ENCODE results near the gene PHKA1. TPM values are rescaled to one million over a fixed set of nuclear protein-coding genes. Genes with fewer than 3 reads are reported as not detected.
A peak's percentile ranks its signal among the peaks of the same experiment; 100 is the strongest.
"Not testable (repeated sequence)": the region's sequence is repeated elsewhere in the genome, so short reads cannot be mapped to it uniquely, and the experiment has no call there.

Gene PHKA1
- total and polyA plus RNA-seq, 7 donors, result 14.7 to 112 (median 54.4) TPM

- no peaks in the 10 kb centered on the region for H3K4me1 ChIP-seq
- ATAC-seq (no peak), DNase-seq (no peak)
- no peaks in the 10 kb centered on the region for H3K9me3 ChIP-seq
- peaks cover 0 to 10% (median 0%) of the 10 kb centered on the region in 3 donors for H3K27me3 ChIP-seq (ENCODE audit: insufficient read depth in 3 of 3, low read length in 2 of 3)
- intact Hi-C loops (cut with DNase I), result no loop called here
- 53 to 78% (median 77%) methylated on average over 2 of the region's 2 CpGs for WGBS, 3 donors
- peaks cover 0 to 17% of the 10 kb centered on the region in 2 donors for H3K36me3 ChIP-seq (ENCODE audit: insufficient read depth in 1 of 2, low read depth in 1 of 2)
- H3K4me3 ChIP-seq, result no peak overlapping the region
- TF ChIP-seq CTCF (IDR thresholded peaks at IDR 0.05), result peak; percentile 16
- H3K27ac ChIP-seq, result no peak overlapping the region
Observed at GRCh38 chrX:72609313-72609712, 104.8 kb downstream of the PHKA1 start.

- H3K27me3 ChIP-seq (ENCODE audit: insufficient read depth in 3 of 3, low read length in 2 of 3), result peaks cover 0 to 5% (median 0%) of the 10 kb centered on the region in 3 donors
- peak; percentile 56 to 80 (median 62) for ATAC-seq
- no peaks in the 10 kb centered on the region for H3K9me3 ChIP-seq
- peak overlapping the region; percentile 0 for H3K27ac ChIP-seq
- H3K36me3 ChIP-seq (ENCODE audit: insufficient read depth in 1 of 2, low read depth in 1 of 2), result peaks cover 0 to 41% of the 10 kb centered on the region in 2 donors
- no peak for TF ChIP-seq CTCF (IDR thresholded peaks at IDR 0.05)
- no peaks in the 10 kb centered on the region for H3K4me1 ChIP-seq
- DNase-seq, result no peak
- 44 to 75% (median 68%) methylated on average over 3 of the region's 3 CpGs for WGBS, 3 donors
- no peak overlapping the region for H3K4me3 ChIP-seq
- intact Hi-C loops (cut with DNase I), result no loop called here
Observed at GRCh38 chrX:72604705-72605104, 109.4 kb downstream of the PHKA1 start.

- H3K27me3 ChIP-seq (ENCODE audit: insufficient read depth in 3 of 3, low read length in 2 of 3), result peaks cover 0 to under 1% (median 0%) of the 10 kb centered on the region in 3 donors
- no peak for ATAC-seq
- H3K4me1 ChIP-seq, result no peaks in the 10 kb centered on the region
- no peaks in the 10 kb centered on the region for H3K9me3 ChIP-seq
- H3K27ac ChIP-seq, result peak overlapping the region; percentile 0
- peaks cover 0 to 37% of the 10 kb centered on the region in 2 donors for H3K36me3 ChIP-seq (ENCODE audit: insufficient read depth in 1 of 2, low read depth in 1 of 2)
- intact Hi-C loops (cut with DNase I), result no loop called here
- DNase-seq, result no peak
- no peak overlapping the region for H3K4me3 ChIP-seq
- 63 to 81% (median 69%) methylated on average over 2 of the region's 2 CpGs for WGBS, 3 donors
- no peak for TF ChIP-seq CTCF (IDR thresholded peaks at IDR 0.05)
Observed at GRCh38 chrX:72604112-72604511, 110.0 kb downstream of the PHKA1 start.

- H3K36me3 ChIP-seq (ENCODE audit: insufficient read depth in 1 of 2, low read depth in 1 of 2), result peaks cover 0 to 10% of the 10 kb centered on the region in 2 donors
- DNase-seq; H3K27ac ChIP-seq; intact Hi-C loops (cut with DNase I); H3K27me3 ChIP-seq (ENCODE audit: insufficient read depth in 3 of 3, low read length in 2 of 3); H3K4me3 ChIP-seq; H3K4me1 ChIP-seq; ATAC-seq; H3K9me3 ChIP-seq: not testable (repeated sequence)
- WGBS, 3 donors, result 78 to 92% (median 91%) methylated on average over 4 of the region's 4 CpGs
Observed at GRCh38 chrX:72591038-72591437, 123.1 kb downstream of the PHKA1 start.

GRCh38 chrX:72584163-72584562 is 129.9 kb downstream of the PHKA1 start:
- Histone ChIP-seq H3K27me3 (ENCODE audit: insufficient read depth in 3 of 3, low read length in 2 of 3) (peaks cover 0 to 1% (median 0%) of the 10 kb centered on the region in 3 donors), H3K9me3 (no peaks in the 10 kb centered on the region), H3K36me3 (ENCODE audit: insufficient read depth in 1 of 2, low read depth in 1 of 2) (peaks cover 2 to 34% of the 10 kb centered on the region in 2 donors), H3K27ac (no peak overlapping the region), H3K4me1 (no peaks in the 10 kb centered on the region), H3K4me3 (no peak overlapping the region)
- intact Hi-C loops (cut with DNase I), result no loop called here
- ATAC-seq (no peak), DNase-seq (no peak)
- 81 to 94% (median 93%) methylated on average over 3 of the region's 3 CpGs for WGBS, 3 donors
- no peak for TF ChIP-seq CTCF (IDR thresholded peaks at IDR 0.05)

All from psoas muscle (tissue), 8 donors.